NB4 (cell line): ENCODE data around the gene FIBCD1.
A peak's percentile ranks its signal among the peaks of the same experiment; 100 is the strongest.

Source experiments
- DNase-seq: peaks from one replicate; pipeline ENCODE4 v3.0.0; 2010; ENCODE audit warnings: low read depth
- H3K4me3 ChIP-seq: one replicate; pipeline ENCODE4 v1.5.1; 2011; ENCODE audit warnings: mild to moderate bottlenecking, low read depth, low read length, moderate library complexity
- MYC ChIP-seq: IDR thresholded peaks from 2 replicates; pipeline ENCODE4 v1.6.1; 2011; ENCODE audit warnings: low read depth, low read length
- POLR2A ChIP-seq: IDR thresholded peaks from 2 replicates; pipeline ENCODE4 v1.6.1; 2011; ENCODE audit warnings: mild to moderate bottlenecking; ENCODE audit not compliant: insufficient read length; ENCODE audit errors: extremely low read depth
- TF ChIP-seq, protein P1 (sequence below): IDR thresholded peaks from one replicate; pipeline ENCODE4 v1.5.1; 2012; ENCODE audit warnings: low read depth, low read length
- TF ChIP-seq, protein P2 (sequence below): IDR thresholded peaks from 2 replicates; pipeline ENCODE4 v1.6.1; 2011; ENCODE audit warnings: low read depth, low read length

Gene FIBCD1

GRCh38 chr9:130896233-130897014 lies 42.6 kb downstream of the FIBCD1 start, which contains the start of gene QRFP:
TSS of gene QRFP (minus strand) at chr9:130896812. CDS start at chr9:130893838, 2,974 bp downstream.
- no peak for TF ChIP-seq POLR2A
- TF ChIP-seq, protein P1, sequence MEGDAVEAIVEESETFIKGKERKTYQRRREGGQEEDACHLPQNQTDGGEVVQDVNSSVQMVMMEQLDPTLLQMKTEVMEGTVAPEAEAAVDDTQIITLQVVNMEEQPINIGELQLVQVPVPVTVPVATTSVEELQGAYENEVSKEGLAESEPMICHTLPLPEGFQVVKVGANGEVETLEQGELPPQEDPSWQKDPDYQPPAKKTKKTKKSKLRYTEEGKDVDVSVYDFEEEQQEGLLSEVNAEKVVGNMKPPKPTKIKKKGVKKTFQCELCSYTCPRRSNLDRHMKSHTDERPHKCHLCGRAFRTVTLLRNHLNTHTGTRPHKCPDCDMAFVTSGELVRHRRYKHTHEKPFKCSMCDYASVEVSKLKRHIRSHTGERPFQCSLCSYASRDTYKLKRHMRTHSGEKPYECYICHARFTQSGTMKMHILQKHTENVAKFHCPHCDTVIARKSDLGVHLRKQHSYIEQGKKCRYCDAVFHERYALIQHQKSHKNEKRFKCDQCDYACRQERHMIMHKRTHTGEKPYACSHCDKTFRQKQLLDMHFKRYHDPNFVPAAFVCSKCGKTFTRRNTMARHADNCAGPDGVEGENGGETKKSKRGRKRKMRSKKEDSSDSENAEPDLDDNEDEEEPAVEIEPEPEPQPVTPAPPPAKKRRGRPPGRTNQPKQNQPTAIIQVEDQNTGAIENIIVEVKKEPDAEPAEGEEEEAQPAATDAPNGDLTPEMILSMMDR, result no peak
- no peak for TF ChIP-seq MYC
- TF ChIP-seq, protein P2, sequence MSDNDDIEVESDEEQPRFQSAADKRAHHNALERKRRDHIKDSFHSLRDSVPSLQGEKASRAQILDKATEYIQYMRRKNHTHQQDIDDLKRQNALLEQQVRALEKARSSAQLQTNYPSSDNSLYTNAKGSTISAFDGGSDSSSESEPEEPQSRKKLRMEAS, result no peak
- no peak within 1 kb of the TSS for H3K4me3 ChIP-seq
- no peak for DNase-seq

- no peak for DNase-seq
- TF ChIP-seq POLR2A (no peak), MYC (no peak)
- TF ChIP-seq, protein P2, result no peak
- TF ChIP-seq, protein P1, result no peak
- H3K4me3 ChIP-seq, result no peak overlapping the region
Observed at GRCh38 chr9:130895481-130896232, 43.4 kb downstream of the FIBCD1 start.

DNA sequence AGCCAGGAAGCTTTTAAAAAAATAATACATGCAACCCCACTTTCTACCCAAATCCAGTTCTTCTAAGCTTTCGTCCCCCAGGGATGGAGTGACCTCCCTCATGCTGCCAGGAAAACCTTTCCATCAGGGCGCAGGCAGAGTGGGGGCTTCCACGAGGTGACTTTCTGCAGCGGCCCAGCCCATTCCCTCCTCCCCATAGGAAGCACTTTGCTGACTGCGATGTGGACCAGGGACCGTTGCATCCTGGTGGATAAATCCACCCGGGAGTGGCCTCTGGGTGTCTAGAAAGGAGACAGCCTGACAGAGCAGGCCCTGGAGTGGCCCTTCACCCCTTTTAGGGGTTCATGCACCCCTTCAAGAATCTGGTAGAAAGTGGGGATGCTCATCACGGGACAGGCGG lies 44.0 kb downstream of the FIBCD1 start:
- DNase-seq, result no peak
- H3K4me3 ChIP-seq, result no peak overlapping the region
- TF ChIP-seq, protein P1, result no peak
- TF ChIP-seq, protein P2, result no peak
- TF ChIP-seq POLR2A, result no peak
- no peak for TF ChIP-seq MYC

DNA sequence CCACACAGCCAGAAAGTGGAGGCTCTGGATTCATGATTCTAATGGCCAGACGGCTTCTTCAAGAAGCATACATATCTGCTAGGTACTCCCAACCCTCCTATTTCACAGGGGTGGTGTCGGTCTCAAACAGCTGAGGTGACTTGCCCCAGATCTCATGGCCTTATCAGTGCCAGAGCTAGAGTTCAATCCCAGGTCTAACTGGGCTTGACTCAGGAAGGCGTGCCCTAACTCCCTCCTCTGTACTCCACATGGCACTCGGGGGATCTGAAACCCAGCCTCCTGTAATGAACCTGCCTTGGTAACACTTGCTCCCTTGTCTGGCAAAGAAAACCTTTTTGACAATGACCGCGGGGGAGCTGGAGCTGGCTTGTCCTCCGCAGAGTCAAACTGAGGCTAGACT lies 44.5 kb downstream of the FIBCD1 start:
- no peak for DNase-seq
- TF ChIP-seq, protein P1, result no peak
- TF ChIP-seq MYC (no peak), POLR2A (no peak)
- TF ChIP-seq, protein P2, result no peak
- no peak overlapping the region for H3K4me3 ChIP-seq

- H3K4me3 ChIP-seq, result peak overlapping the region; percentile 60
- DNase-seq, result peak; percentile 89
- TF ChIP-seq POLR2A (peak; percentile 42), MYC (peak; percentile 89)
- TF ChIP-seq, protein P2, result peak; percentile 97
- TF ChIP-seq, protein P1, result peak; percentile 10
Observed at GRCh38 chr9:130893341-130894101, 45.5 kb downstream of the FIBCD1 start.
